ENCODE results near the gene HINT2.

HINT2 gene

GRCh38 chr9:35801328-35802128 is 13.3 kb downstream of the HINT2 start:
- H3K36me3 ChIP-seq (ENCODE audit: control insufficient read depth in 4 of 4, insufficient read depth in 4 of 4, low read length in 3 of 4) = peaks cover 3 to 36% (median 18%) of the 10 kb centered on the region in 4 experiments
- H3K4me1 ChIP-seq (ENCODE audit: control extremely low read depth in 1 of 4, control insufficient read depth in 4 of 4, insufficient read depth in 4 of 4, low read length in 3 of 4) = peaks cover 0 to 9% (median 3%) of the 10 kb centered on the region in 4 experiments
- H3K27me3 ChIP-seq (replicated peaks in 2 of 5; ENCODE audit: control insufficient read depth in 4 of 5, insufficient read depth in 5 of 5, low read length in 4 of 5) = no peaks in the 10 kb centered on the region
- CTCF ChIA-PET = interaction anchor here (0.8 to 2.6 kb wide), 4 partner anchors 10 to 34 kb away, joined by 4 to 7 read pairs (median 5); partner anchors contain the start of gene SPAG8
- POLR2A ChIA-PET = no interaction called here
- no peak overlapping the region for H3K4me3 ChIP-seq (ENCODE audit: control insufficient read depth in 1 of 7, extremely low read depth in 1 of 7, insufficient read depth in 4 of 7, low read depth in 2 of 7, low read length in 6 of 7)
- H3K9me3 ChIP-seq (ENCODE audit: control extremely low read depth in 1 of 5, control insufficient read depth in 4 of 5, insufficient read depth in 2 of 5, low read depth in 1 of 5, low read length in 4 of 5) = no peaks in the 10 kb centered on the region
- no peak for DNase-seq
- WGBS (ENCODE audit: insufficient coverage) = 96% methylated on average over 13 of the region's 13 CpGs
- no peak overlapping the region for H3K27ac ChIP-seq (ENCODE audit: insufficient read depth in 1 of 2, low read depth in 1 of 2, low read length in 2 of 2, poor library complexity in 1 of 2, severe bottlenecking in 2 of 2)

- Histone ChIP-seq H3K9me3 (ENCODE audit: control extremely low read depth in 1 of 5, control insufficient read depth in 4 of 5, insufficient read depth in 2 of 5, low read depth in 1 of 5, low read length in 4 of 5) (no peaks in the 10 kb centered on the region), H3K36me3 (ENCODE audit: control insufficient read depth in 4 of 4, insufficient read depth in 4 of 4, low read length in 3 of 4) (peaks cover 0 to 27% (median 13%) of the 10 kb centered on the region in 4 experiments), H3K27ac (ENCODE audit: insufficient read depth in 1 of 2, low read depth in 1 of 2, low read length in 2 of 2, poor library complexity in 1 of 2, severe bottlenecking in 2 of 2) (no peak overlapping the region), H3K4me3 (ENCODE audit: control insufficient read depth in 1 of 7, extremely low read depth in 1 of 7, insufficient read depth in 4 of 7, low read depth in 2 of 7, low read length in 6 of 7) (no peak overlapping the region), H3K27me3 (replicated peaks in 2 of 5; ENCODE audit: control insufficient read depth in 4 of 5, insufficient read depth in 5 of 5, low read length in 4 of 5) (no peaks in the 10 kb centered on the region), H3K4me1 (ENCODE audit: control extremely low read depth in 1 of 4, control insufficient read depth in 4 of 4, insufficient read depth in 4 of 4, low read length in 3 of 4) (peaks cover 0 to 9% (median 3%) of the 10 kb centered on the region in 4 experiments)
- WGBS (ENCODE audit: insufficient coverage) = 98% methylated on average over 6 of the region's 7 CpGs
- CTCF ChIA-PET = interaction anchor here (1.0 to 2.6 kb wide), 3 partner anchors 11 to 25 kb away, joined by 4 to 7 read pairs (median 4); partner anchors contain the start of gene SPAG8
- DNase-seq = no peak
- POLR2A ChIA-PET = no interaction called here
These were observed 14.3 kb downstream of the HINT2 start for GRCh38 chr9:35800530-35800929.

DNA sequence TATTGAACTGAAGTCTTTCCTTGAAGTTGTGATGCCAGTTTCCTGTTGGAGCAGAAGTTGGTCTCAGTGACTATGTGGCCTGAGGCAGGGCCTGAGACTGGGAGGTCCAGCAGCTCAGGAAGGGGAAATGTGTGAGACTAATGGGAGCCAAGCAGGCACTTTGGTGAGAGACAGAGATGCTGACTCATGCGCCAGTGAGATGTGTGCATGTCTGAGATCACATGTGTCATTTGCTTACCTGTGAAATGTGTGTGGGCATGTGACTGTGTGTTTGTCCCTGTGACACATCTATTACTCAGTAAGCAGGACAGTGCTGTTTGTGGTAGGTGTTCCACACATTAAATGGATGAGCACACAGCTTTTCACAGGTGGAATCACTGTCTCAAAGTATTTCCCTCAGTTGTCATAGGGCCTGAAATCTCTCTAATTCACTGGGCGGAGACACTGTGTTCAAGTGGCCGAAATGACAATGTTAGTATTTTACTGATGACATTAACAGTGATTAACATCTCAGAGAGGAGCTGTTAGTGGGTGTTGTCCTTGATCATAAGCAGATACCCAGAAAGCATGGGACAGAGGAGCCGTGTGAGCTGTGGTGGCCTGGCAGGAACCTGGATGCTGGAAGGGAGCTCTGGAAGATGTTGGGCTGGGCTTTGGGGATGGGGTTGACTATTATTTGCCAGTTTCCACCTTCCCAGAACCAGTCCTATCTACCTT is 16.0 kb downstream of the HINT2 start:
- Histone ChIP-seq H3K27me3 (replicated peaks in 2 of 5; ENCODE audit: control insufficient read depth in 4 of 5, insufficient read depth in 5 of 5, low read length in 4 of 5) (no peaks in the 10 kb centered on the region), H3K9me3 (ENCODE audit: control extremely low read depth in 1 of 5, control insufficient read depth in 4 of 5, insufficient read depth in 2 of 5, low read depth in 1 of 5, low read length in 4 of 5) (no peaks in the 10 kb centered on the region), H3K4me3 (ENCODE audit: control insufficient read depth in 1 of 7, extremely low read depth in 1 of 7, insufficient read depth in 4 of 7, low read depth in 2 of 7, low read length in 6 of 7) (no peak overlapping the region), H3K27ac (ENCODE audit: insufficient read depth in 1 of 2, low read depth in 1 of 2, low read length in 2 of 2, poor library complexity in 1 of 2, severe bottlenecking in 2 of 2) (peak overlapping the region in 1 of 2 experiments; percentile 5), H3K4me1 (ENCODE audit: control extremely low read depth in 1 of 4, control insufficient read depth in 4 of 4, insufficient read depth in 4 of 4, low read length in 3 of 4) (peaks cover 0 to 9% (median 3%) of the 10 kb centered on the region in 4 experiments), H3K36me3 (ENCODE audit: control insufficient read depth in 4 of 4, insufficient read depth in 4 of 4, low read length in 3 of 4) (peaks cover 0 to 22% (median 12%) of the 10 kb centered on the region in 4 experiments)
- DNase-seq = peak in 2 of 3 donors; percentile 49 to 66
- WGBS (ENCODE audit: insufficient coverage) = 66% methylated on average over 3 of the region's 4 CpGs
- POLR2A ChIA-PET = no interaction called here
- CTCF ChIA-PET = interaction anchor here (1.3 to 4.7 kb wide), 6 partner anchors 9 to 27 kb away, joined by 3 to 24 read pairs (median 5); partner anchors contain the start of gene SPAG8

DNA sequence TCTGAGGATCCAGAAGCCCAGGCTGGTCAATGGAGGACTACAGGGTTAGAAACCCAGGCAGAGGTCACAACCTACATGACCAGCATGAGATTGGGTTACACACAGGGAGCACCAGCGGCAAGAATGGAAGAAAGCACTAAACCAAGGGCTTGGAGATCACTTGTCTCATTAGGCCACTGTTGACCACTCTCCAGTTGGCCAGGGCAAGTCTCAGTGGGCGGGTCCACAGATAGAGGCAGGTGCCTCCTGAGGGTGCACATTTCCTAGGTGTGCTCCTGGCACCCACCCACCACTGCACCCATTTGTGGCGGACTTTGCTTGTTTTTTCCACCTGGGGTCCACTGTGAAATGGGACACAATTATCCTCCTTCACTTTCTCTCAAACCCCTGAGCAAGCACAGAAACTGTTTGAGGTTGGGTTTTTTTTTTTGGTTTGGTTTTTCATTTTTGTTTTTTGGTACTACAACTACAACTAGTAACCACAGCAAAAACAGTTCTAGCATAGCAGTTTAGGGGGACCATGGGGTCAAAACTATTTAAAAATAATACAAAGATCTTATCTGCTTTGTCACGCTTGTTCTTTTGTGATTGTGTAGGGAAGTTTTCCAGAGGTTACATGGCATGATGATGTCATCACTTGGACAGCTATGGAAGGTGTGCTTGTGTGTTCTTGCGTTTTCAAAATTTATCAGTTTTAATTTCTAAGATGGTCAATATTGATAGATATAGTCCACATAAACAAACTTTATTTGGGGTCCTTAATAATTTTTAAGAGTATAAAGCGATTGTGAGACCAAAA is 17.3 kb downstream of the HINT2 start:
- Histone ChIP-seq H3K9me3 (ENCODE audit: control extremely low read depth in 1 of 5, control insufficient read depth in 4 of 5, insufficient read depth in 2 of 5, low read depth in 1 of 5, low read length in 4 of 5) (no peaks in the 10 kb centered on the region), H3K27me3 (replicated peaks in 2 of 5; ENCODE audit: control insufficient read depth in 4 of 5, insufficient read depth in 5 of 5, low read length in 4 of 5) (no peaks in the 10 kb centered on the region), H3K36me3 (ENCODE audit: control insufficient read depth in 4 of 4, insufficient read depth in 4 of 4, low read length in 3 of 4) (peaks cover under 1 to 23% (median 11%) of the 10 kb centered on the region in 4 experiments), H3K4me3 (ENCODE audit: control insufficient read depth in 1 of 7, extremely low read depth in 1 of 7, insufficient read depth in 4 of 7, low read depth in 2 of 7, low read length in 6 of 7) (no peak overlapping the region), H3K27ac (ENCODE audit: insufficient read depth in 1 of 2, low read depth in 1 of 2, low read length in 2 of 2, poor library complexity in 1 of 2, severe bottlenecking in 2 of 2) (no peak overlapping the region), H3K4me1 (ENCODE audit: control extremely low read depth in 1 of 4, control insufficient read depth in 4 of 4, insufficient read depth in 4 of 4, low read length in 3 of 4) (peaks cover 0 to 9% (median 3%) of the 10 kb centered on the region in 4 experiments)
- ChIA-PET POLR2A (interaction anchor here (0.6 kb wide), 1 partner anchor 85 kb away, joined by 3 read pairs; no protein-coding TSS in a partner anchor), CTCF (interaction anchor here (1.0 to 4.7 kb wide), 6 partner anchors 8 to 80 kb away, joined by 3 to 24 read pairs (median 5); partner anchors contain the start of genes CREB3, SPAG8 and TLN1)
- WGBS (ENCODE audit: insufficient coverage) = 100% methylated on average over 2 of the region's 6 CpGs
- no peak for DNase-seq

DNA sequence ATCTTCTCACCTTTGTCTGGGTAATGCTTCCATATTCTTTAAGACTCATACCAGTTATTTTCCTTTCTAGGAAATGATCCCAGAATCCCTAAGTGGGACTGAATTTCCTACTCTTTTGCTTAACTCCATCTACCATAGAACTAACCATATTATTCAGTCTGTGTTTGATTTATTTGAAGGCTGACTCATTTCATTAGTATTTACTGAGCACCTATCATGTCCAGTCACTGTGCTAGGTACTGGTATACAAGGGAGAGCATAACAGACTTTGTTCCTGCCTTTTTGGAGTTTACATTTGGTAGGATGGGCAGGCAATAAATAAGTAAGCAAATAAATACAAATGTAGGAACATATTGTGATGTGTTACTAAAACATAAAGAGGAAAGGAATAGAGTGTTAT is 19.1 kb downstream of the HINT2 start:
- peaks cover 0 to 13% (median 6%) of the 10 kb centered on the region in 4 experiments for H3K36me3 ChIP-seq (ENCODE audit: control insufficient read depth in 4 of 4, insufficient read depth in 4 of 4, low read length in 3 of 4)
- no peak overlapping the region for H3K4me3 ChIP-seq (ENCODE audit: control insufficient read depth in 1 of 7, extremely low read depth in 1 of 7, insufficient read depth in 4 of 7, low read depth in 2 of 7, low read length in 6 of 7)
- H3K9me3 ChIP-seq (ENCODE audit: control extremely low read depth in 1 of 5, control insufficient read depth in 4 of 5, insufficient read depth in 2 of 5, low read depth in 1 of 5, low read length in 4 of 5) = no peaks in the 10 kb centered on the region
- no peak for DNase-seq
- peaks cover 0 to 11% (median 7%) of the 10 kb centered on the region in 4 experiments for H3K4me1 ChIP-seq (ENCODE audit: control extremely low read depth in 1 of 4, control insufficient read depth in 4 of 4, insufficient read depth in 4 of 4, low read length in 3 of 4)
- H3K27ac ChIP-seq (ENCODE audit: insufficient read depth in 1 of 2, low read depth in 1 of 2, low read length in 2 of 2, poor library complexity in 1 of 2, severe bottlenecking in 2 of 2) = no peak overlapping the region
- H3K27me3 ChIP-seq (replicated peaks in 2 of 5; ENCODE audit: control insufficient read depth in 4 of 5, insufficient read depth in 5 of 5, low read length in 4 of 5) = peaks cover 0 to 3% (median 0%) of the 10 kb centered on the region in 5 experiments
- ChIA-PET POLR2A (no interaction called here), CTCF (interaction anchor here (1.0 to 4.7 kb wide), 8 partner anchors 10 to 86 kb away, joined by 3 to 24 read pairs (median 4); no protein-coding TSS in a partner anchor)

- H3K27ac ChIP-seq (ENCODE audit: insufficient read depth in 1 of 2, low read depth in 1 of 2, low read length in 2 of 2, poor library complexity in 1 of 2, severe bottlenecking in 2 of 2) = no peak overlapping the region
- peaks cover 0 to 7% (median 4%) of the 10 kb centered on the region in 4 experiments for H3K36me3 ChIP-seq (ENCODE audit: control insufficient read depth in 4 of 4, insufficient read depth in 4 of 4, low read length in 3 of 4)
- no peaks in the 10 kb centered on the region for H3K9me3 ChIP-seq (ENCODE audit: control extremely low read depth in 1 of 5, control insufficient read depth in 4 of 5, insufficient read depth in 2 of 5, low read depth in 1 of 5, low read length in 4 of 5)
- POLR2A ChIA-PET = no interaction called here
- H3K4me1 ChIP-seq (ENCODE audit: control extremely low read depth in 1 of 4, control insufficient read depth in 4 of 4, insufficient read depth in 4 of 4, low read length in 3 of 4) = peaks cover 0 to 20% (median 11%) of the 10 kb centered on the region in 4 experiments
- H3K27me3 ChIP-seq (replicated peaks in 2 of 5; ENCODE audit: control insufficient read depth in 4 of 5, insufficient read depth in 5 of 5, low read length in 4 of 5) = peaks cover 0 to 3% (median 0%) of the 10 kb centered on the region in 5 experiments
- H3K4me3 ChIP-seq (ENCODE audit: control insufficient read depth in 1 of 7, extremely low read depth in 1 of 7, insufficient read depth in 4 of 7, low read depth in 2 of 7, low read length in 6 of 7) = no peak overlapping the region
- 93% methylated on average over 2 of the region's 2 CpGs for WGBS (ENCODE audit: insufficient coverage)
- CTCF ChIA-PET = interaction anchor here (0.6 to 2.8 kb wide), 8 partner anchors 10 to 464 kb away, joined by 3 to 27 read pairs (median 4); partner anchors contain the start of genes HINT2 and SPAG8
- DNase-seq = no peak
These were observed 21.4 kb downstream of the HINT2 start for GRCh38 chr9:35793461-35793860.
